Measurements from ENCODE around the gene TLR6.

TLR6 gene

DNA sequence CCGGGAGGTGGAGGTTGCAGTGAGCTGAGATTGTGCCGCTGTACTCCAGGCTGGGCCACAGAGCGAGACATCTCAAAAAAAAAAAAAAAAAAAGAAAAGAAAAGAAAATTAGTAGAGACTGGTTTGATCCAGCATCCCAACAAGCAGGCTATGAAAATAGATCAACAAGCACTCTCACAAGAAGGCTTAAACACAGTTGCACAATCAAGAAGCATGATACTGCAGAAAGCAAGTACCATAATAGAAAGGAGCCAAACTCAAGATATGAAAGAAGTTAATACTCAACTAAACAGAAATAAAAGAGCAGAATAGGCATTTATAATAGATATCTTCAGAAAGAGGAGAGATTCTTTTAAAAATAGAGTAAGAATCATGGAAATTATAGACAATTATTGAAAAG, 10.6 kb downstream of the TLR6 start:
- in situ Hi-C loops (cut with MboI; ENCODE audit: low pct_unique_long_range_greater_than_20kb, low sequenced_read_pairs, unreplicated experiment): no loop called here
- TF ChIP-seq, protein P1, sequence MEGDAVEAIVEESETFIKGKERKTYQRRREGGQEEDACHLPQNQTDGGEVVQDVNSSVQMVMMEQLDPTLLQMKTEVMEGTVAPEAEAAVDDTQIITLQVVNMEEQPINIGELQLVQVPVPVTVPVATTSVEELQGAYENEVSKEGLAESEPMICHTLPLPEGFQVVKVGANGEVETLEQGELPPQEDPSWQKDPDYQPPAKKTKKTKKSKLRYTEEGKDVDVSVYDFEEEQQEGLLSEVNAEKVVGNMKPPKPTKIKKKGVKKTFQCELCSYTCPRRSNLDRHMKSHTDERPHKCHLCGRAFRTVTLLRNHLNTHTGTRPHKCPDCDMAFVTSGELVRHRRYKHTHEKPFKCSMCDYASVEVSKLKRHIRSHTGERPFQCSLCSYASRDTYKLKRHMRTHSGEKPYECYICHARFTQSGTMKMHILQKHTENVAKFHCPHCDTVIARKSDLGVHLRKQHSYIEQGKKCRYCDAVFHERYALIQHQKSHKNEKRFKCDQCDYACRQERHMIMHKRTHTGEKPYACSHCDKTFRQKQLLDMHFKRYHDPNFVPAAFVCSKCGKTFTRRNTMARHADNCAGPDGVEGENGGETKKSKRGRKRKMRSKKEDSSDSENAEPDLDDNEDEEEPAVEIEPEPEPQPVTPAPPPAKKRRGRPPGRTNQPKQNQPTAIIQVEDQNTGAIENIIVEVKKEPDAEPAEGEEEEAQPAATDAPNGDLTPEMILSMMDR (IDR thresholded peaks at IDR 0.05; ENCODE audit: extremely low read depth, insufficient read depth, missing control alignments): no peak

DNA sequence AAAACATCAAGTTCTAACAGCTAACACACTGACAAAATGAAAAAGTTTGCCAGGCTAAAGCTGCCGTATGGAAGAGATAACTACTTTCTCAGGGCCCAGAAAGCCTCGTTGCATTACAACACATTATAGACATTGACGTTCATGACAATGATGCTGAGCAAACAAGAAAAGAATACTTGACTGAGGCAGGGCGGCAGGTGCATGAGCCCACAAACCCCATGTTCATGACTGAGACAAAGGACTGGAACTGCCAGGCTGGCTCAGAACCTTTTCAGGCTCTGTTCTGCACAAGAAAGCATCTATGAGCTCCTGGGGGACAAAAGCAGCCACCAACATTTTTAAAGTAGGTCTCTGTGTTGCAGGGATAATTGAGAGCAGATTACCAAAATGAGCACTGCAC, 13.6 kb downstream of the TLR6 start:
- DNase-seq (ENCODE audit: low spot score): no peak

More for the DNA sequence above, 10.6 kb downstream of the TLR6 start:
- DNase-seq (ENCODE audit: low spot score): no peak

DNA sequence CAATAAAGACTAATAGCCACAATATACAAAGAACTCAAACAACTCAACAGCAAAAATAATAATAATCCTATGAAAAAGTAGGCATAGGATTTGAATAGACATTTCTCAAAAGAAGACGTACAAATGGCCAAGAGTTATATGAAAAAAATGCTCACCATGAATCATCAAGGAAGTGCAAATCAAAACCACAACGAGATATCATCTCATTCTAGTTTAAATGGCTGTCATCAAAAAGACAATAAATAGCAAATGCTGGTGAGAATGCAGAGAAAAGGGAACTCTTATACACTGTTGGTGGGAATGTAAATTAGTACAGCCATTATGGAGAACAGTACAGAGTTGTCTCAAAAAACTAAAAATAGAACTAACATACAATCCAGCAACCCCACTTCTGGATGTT, 18.8 kb downstream of the TLR6 start:
- DNase-seq (ENCODE audit: low spot score): no peak
- in situ Hi-C loops (cut with MboI; ENCODE audit: low pct_unique_long_range_greater_than_20kb, low sequenced_read_pairs, unreplicated experiment): no loop called here
- TF ChIP-seq, protein P1 (IDR thresholded peaks at IDR 0.05; ENCODE audit: extremely low read depth, insufficient read depth, missing control alignments): no peak

More for the DNA sequence above, 13.6 kb downstream of the TLR6 start:
- in situ Hi-C loops (cut with MboI; ENCODE audit: low pct_unique_long_range_greater_than_20kb, low sequenced_read_pairs, unreplicated experiment): no loop called here
- TF ChIP-seq, protein P1 (IDR thresholded peaks at IDR 0.05; ENCODE audit: extremely low read depth, insufficient read depth, missing control alignments): no peak

DNA sequence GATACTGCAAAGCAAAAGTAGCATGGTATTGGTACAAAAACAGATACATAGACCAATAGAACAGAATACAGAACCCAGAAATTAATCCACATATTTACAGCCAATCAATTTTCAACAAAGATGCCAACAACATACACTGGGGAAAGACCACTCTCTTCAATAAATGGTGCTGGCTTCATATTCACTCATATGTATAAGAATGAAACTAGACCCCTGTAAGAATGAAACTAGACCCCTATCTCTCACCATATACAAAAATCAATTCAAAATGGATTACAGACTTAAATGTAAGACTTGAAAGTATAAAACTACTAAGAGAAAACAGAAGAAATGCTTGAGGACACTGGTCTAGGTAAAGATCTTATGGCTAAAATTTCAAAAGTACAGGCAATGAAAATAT, 19.3 kb downstream of the TLR6 start:
- in situ Hi-C loops (cut with MboI; ENCODE audit: low pct_unique_long_range_greater_than_20kb, low sequenced_read_pairs, unreplicated experiment): no loop called here
- DNase-seq (ENCODE audit: low spot score): no peak
- TF ChIP-seq, protein P1 (IDR thresholded peaks at IDR 0.05; ENCODE audit: extremely low read depth, insufficient read depth, missing control alignments): no peak

DNA sequence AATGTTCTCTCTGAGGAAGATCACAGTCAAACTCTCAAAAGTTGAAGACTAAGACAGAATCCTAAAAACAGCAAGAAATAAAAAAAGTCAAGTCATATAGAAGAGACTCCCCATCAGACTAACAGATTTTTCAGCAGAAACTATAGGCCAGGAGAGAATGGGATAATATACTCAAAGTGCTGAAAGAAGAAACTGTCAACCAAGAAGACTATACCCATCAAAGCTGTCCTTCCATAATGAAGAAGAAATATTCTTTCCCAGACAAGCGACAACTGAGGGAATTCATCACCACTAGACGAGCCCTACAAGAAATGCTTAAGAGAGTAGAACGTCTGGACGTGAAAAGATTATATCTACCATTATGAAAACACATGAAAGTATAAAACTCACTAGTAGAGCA, 22.0 kb downstream of the TLR6 start:
- in situ Hi-C loops (cut with MboI; ENCODE audit: low pct_unique_long_range_greater_than_20kb, low sequenced_read_pairs, unreplicated experiment): no loop called here
- TF ChIP-seq, protein P1 (IDR thresholded peaks at IDR 0.05; ENCODE audit: extremely low read depth, insufficient read depth, missing control alignments): no peak
- no peak for DNase-seq (ENCODE audit: low spot score)

DNA sequence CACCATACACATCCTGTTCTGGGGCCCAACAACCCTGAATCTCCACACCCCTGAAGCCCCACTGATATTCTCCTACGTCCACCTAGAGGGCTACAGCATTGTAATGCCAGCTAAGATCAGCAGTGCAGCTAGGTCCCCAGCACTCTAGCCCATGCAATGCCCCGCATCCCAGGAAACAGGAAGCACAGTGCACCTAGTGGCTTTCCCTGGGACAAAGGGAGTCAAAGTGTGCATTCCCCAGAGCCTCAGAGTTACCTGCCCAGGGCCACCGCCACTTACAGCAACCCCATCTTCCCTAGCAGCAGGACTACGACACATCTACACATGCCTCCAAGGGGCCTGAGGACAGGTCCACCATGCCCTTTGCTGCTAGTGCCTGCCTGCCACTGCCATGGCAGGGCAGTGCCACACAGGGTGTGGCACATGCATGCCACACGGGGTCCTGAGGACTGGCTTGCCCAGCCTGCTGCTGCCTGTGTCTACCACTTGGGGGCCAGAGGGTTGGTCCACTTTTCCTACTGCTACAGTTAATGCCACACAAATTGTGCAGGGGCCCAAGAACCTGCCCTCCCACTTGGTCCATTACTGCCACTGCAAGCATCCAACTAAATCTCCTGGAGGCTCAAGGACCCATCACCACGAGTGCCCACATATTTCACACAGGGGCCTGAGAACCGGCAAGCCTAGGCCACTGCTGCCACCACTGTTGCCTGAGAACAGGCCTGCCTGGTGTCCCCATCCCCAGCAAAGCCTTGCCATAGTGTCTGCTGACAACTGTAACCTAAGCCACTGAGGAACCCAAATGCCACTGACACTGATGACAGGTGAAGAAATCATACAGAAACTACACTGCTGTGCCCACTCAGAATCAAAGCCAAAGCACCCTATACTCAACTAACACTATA, 23.7 kb downstream of the TLR6 start:
- TF ChIP-seq, protein P1 (IDR thresholded peaks at IDR 0.05; ENCODE audit: extremely low read depth, insufficient read depth, missing control alignments): no peak
- no peak for DNase-seq (ENCODE audit: low spot score)
- in situ Hi-C loops (cut with MboI; ENCODE audit: low pct_unique_long_range_greater_than_20kb, low sequenced_read_pairs, unreplicated experiment): no loop called here

Data from GM13977 (cell line).